ENCODE measurements around the gene PCDHGB4. TPM values are rescaled to one million over a fixed set of nuclear protein-coding genes. Genes with fewer than 3 reads are reported as not detected.
A peak's percentile ranks its signal among the peaks of the same experiment; 100 is the strongest.

PCDHGB4 gene
- total and polyA plus RNA-seq, 10 of the 15 experiments (the other 5 are each of a cell fraction or from before 2014, with no cell fraction given), result 0.02 to 0.20 (median 0.04) TPM; not detected in 4

DNA sequence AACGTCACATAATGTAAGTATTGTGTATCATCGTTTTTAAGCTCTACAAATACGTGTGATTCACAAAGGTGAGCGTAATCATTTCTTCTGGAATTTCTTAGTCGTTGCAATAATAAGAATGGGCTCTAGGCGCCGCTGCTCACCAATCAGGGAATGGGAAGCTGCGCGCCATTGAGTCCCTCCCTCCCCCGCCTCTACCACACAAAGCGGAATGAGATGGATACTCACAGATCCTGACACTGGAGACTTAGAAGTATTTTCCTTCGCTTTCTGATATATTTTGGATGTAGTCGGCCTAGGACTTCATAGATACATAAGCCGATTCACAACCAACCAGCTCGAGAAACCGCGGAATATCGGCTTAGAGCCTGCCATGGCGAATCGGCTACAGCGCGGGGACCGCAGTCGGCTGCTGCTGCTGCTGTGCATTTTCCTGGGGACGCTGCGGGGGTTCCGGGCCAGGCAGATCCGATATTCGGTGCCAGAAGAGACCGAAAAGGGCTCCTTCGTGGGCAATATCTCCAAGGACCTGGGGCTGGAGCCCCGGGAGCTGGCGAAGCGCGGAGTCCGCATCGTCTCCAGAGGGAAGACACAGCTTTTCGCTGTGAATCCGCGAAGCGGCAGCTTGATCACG, 33.5 kb downstream of the PCDHGB4 start, which contains the start of gene PCDHGA11 (continued):
- TF ChIP-seq, protein P1, sequence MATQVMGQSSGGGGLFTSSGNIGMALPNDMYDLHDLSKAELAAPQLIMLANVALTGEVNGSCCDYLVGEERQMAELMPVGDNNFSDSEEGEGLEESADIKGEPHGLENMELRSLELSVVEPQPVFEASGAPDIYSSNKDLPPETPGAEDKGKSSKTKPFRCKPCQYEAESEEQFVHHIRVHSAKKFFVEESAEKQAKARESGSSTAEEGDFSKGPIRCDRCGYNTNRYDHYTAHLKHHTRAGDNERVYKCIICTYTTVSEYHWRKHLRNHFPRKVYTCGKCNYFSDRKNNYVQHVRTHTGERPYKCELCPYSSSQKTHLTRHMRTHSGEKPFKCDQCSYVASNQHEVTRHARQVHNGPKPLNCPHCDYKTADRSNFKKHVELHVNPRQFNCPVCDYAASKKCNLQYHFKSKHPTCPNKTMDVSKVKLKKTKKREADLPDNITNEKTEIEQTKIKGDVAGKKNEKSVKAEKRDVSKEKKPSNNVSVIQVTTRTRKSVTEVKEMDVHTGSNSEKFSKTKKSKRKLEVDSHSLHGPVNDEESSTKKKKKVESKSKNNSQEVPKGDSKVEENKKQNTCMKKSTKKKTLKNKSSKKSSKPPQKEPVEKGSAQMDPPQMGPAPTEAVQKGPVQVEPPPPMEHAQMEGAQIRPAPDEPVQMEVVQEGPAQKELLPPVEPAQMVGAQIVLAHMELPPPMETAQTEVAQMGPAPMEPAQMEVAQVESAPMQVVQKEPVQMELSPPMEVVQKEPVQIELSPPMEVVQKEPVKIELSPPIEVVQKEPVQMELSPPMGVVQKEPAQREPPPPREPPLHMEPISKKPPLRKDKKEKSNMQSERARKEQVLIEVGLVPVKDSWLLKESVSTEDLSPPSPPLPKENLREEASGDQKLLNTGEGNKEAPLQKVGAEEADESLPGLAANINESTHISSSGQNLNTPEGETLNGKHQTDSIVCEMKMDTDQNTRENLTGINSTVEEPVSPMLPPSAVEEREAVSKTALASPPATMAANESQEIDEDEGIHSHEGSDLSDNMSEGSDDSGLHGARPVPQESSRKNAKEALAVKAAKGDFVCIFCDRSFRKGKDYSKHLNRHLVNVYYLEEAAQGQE (IDR thresholded peaks at IDR 0.05; ENCODE audit: low read depth, low read length), result no peak
- no peak for TF ChIP-seq ATF7 (IDR thresholded peaks at IDR 0.05; ENCODE audit: low read depth)
- peak; percentile 41; the same call in 1 of the 2 replicates for TF ChIP-seq PML (IDR thresholded peaks at IDR 0.05; ENCODE audit: low read length)
- TF ChIP-seq WRNIP1 (IDR thresholded peaks at IDR 0.05; ENCODE audit: borderline replicate concordance, low read depth, low read length), result no peak
- peak; percentile 52 for TF ChIP-seq EED (IDR thresholded peaks at IDR 0.05; ENCODE audit: low read depth)
- no peak for TF ChIP-seq SUPT20H (IDR thresholded peaks at IDR 0.05; ENCODE audit: borderline replicate concordance, control insufficient read depth, low read depth, low read length)
- TF ChIP-seq ZNF622 (IDR thresholded peaks at IDR 0.05), result no peak
- TF ChIP-seq, protein P2, sequence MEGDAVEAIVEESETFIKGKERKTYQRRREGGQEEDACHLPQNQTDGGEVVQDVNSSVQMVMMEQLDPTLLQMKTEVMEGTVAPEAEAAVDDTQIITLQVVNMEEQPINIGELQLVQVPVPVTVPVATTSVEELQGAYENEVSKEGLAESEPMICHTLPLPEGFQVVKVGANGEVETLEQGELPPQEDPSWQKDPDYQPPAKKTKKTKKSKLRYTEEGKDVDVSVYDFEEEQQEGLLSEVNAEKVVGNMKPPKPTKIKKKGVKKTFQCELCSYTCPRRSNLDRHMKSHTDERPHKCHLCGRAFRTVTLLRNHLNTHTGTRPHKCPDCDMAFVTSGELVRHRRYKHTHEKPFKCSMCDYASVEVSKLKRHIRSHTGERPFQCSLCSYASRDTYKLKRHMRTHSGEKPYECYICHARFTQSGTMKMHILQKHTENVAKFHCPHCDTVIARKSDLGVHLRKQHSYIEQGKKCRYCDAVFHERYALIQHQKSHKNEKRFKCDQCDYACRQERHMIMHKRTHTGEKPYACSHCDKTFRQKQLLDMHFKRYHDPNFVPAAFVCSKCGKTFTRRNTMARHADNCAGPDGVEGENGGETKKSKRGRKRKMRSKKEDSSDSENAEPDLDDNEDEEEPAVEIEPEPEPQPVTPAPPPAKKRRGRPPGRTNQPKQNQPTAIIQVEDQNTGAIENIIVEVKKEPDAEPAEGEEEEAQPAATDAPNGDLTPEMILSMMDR (IDR thresholded peaks at IDR 0.05 in 2 of 3, conservative IDR thresholded peaks at IDR 0.05 in 1 of 3; ENCODE audit: control insufficient read depth in 2 of 3, extremely low read depth in 1 of 3, insufficient read depth in 1 of 3, low read depth in 3 of 3, low read length in 3 of 3), result peak; percentile 83 to 89 (median 89)
- no peak for TF ChIP-seq CBX3 (IDR thresholded peaks at IDR 0.05; ENCODE audit: borderline replicate concordance, low read depth)
- TF ChIP-seq HCFC1 (IDR thresholded peaks at IDR 0.05; ENCODE audit: low read length), result no peak
- peak; percentile 46; the same call in 1 of the 2 replicates for TF ChIP-seq FOXM1 (IDR thresholded peaks at IDR 0.05; ENCODE audit: low read depth, low read length)
- TF ChIP-seq, protein P3, sequence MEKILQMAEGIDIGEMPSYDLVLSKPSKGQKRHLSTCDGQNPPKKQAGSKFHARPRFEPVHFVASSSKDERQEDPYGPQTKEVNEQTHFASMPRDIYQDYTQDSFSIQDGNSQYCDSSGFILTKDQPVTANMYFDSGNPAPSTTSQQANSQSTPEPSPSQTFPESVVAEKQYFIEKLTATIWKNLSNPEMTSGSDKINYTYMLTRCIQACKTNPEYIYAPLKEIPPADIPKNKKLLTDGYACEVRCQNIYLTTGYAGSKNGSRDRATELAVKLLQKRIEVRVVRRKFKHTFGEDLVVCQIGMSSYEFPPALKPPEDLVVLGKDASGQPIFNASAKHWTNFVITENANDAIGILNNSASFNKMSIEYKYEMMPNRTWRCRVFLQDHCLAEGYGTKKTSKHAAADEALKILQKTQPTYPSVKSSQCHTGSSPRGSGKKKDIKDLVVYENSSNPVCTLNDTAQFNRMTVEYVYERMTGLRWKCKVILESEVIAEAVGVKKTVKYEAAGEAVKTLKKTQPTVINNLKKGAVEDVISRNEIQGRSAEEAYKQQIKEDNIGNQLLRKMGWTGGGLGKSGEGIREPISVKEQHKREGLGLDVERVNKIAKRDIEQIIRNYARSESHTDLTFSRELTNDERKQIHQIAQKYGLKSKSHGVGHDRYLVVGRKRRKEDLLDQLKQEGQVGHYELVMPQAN (conservative IDR thresholded peaks at IDR 0.05), result no peak
- TF ChIP-seq SIN3A (IDR thresholded peaks at IDR 0.05; ENCODE audit: low read depth, low read length), result no peak
- TF ChIP-seq STAT1 (conservative IDR thresholded peaks at IDR 0.05), result no peak
- no peak for TF ChIP-seq HDAC6 (IDR thresholded peaks at IDR 0.05; ENCODE audit: unreplicated experiment)
- TF ChIP-seq CREB1 (IDR thresholded peaks at IDR 0.05; ENCODE audit: low read depth), result 0 out of 2 replicates have a peak, but pooled peaks have one; percentile 37
- TF ChIP-seq, protein P4, sequence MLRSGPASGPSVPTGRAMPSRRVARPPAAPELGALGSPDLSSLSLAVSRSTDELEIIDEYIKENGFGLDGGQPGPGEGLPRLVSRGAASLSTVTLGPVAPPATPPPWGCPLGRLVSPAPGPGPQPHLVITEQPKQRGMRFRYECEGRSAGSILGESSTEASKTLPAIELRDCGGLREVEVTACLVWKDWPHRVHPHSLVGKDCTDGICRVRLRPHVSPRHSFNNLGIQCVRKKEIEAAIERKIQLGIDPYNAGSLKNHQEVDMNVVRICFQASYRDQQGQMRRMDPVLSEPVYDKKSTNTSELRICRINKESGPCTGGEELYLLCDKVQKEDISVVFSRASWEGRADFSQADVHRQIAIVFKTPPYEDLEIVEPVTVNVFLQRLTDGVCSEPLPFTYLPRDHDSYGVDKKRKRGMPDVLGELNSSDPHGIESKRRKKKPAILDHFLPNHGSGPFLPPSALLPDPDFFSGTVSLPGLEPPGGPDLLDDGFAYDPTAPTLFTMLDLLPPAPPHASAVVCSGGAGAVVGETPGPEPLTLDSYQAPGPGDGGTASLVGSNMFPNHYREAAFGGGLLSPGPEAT (IDR thresholded peaks at IDR 0.05; ENCODE audit: low read depth), result peak; percentile 49; the same call in 1 of the 2 replicates
- TF ChIP-seq ZSCAN29 (IDR thresholded peaks at IDR 0.05), result no peak
- TF ChIP-seq, protein P5, sequence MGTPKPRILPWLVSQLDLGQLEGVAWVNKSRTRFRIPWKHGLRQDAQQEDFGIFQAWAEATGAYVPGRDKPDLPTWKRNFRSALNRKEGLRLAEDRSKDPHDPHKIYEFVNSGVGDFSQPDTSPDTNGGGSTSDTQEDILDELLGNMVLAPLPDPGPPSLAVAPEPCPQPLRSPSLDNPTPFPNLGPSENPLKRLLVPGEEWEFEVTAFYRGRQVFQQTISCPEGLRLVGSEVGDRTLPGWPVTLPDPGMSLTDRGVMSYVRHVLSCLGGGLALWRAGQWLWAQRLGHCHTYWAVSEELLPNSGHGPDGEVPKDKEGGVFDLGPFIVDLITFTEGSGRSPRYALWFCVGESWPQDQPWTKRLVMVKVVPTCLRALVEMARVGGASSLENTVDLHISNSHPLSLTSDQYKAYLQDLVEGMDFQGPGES (IDR thresholded peaks at IDR 0.05), result no peak
- TF ChIP-seq SMAD1 (IDR thresholded peaks at IDR 0.05; ENCODE audit: low read depth, partially characterized antibody), result no peak
- no peak for TF ChIP-seq RBBP5 (conservative IDR thresholded peaks at IDR 0.05)

All from GM12878 (cell line).